AG10803 (cell line): Measurements from ENCODE around the gene PPP2R1B.
A peak's percentile ranks its signal among the peaks of the same experiment; 100 is the strongest.

Source experiments
- DNase-seq: peaks from one replicate; pipeline ENCODE4 v3.0.0; 2010; ENCODE audit warnings: low read depth
- H3K4me3 ChIP-seq: 2 replicates; pipeline ENCODE4 v1.5.1; 2011; ENCODE audit warnings: mild to moderate bottlenecking, low read length, control low read depth
- CTCF ChIP-seq: conservative IDR thresholded peaks from 2 replicates; pipeline ENCODE4 v1.5.1; 2011; ENCODE audit warnings: mild to moderate bottlenecking, low read length, control low read depth, inconsistent platforms

PPP2R1B gene

DNA sequence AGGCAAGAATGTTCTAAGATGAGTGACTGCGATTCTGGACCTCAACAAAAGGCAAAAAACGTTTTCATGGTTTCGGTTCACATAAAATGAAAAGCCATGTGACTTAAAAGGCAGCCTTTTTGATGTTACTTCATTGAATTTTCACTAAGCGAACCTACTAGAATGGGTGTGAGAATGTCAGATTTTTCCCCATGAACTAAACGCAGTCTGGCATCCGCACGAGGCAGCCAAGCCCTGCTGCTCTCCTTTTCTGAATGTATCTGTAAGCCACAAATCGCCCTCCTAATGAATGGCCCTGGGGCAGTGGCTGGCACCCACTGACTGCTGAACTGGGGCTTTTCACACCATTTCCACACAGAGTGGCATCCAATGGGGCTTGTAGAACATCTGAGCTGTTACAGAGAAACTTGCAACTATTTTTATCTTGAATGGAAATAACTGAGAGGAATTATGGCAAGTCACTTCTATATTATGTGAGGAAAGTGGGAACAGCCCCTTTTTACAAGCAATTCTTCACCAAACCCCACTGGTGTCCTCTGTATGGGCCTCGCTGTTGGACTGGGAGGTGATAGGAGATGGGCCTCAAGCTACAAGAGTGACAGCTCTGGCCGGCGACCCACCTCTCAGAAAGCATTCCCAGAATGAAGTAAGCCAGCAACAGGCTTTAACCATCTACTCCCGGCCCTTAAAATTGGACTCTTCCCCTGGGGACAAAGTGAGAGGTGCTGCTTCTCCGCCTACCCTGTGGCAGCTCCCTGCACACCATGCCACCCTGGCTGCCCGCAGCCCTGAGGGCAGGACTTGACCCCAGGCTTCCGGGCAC is 29.4 kb downstream of the PPP2R1B start:
- no peak for TF ChIP-seq CTCF
- H3K4me3 ChIP-seq = no peak overlapping the region
- DNase-seq = peak; percentile 40

- peak; percentile 88 for DNase-seq
- peak overlapping the region; percentile 29 for H3K4me3 ChIP-seq
- TF ChIP-seq CTCF = no peak
Observed at GRCh38 chr11:111736181-111736590, 30.0 kb downstream of the PPP2R1B start.

- peak; percentile 98 for DNase-seq
- H3K4me3 ChIP-seq = peak overlapping the region; percentile 57
Observed at GRCh38 chr11:111735262-111736116, 30.7 kb downstream of the PPP2R1B start.

GRCh38 chr11:111734954-111735261 is 31.3 kb downstream of the PPP2R1B start:
- H3K4me3 ChIP-seq = peak overlapping the region; percentile 26; the same call in 1 of the 2 replicates
- TF ChIP-seq CTCF = no peak
- DNase-seq = no peak

More at GRCh38 chr11:111735262-111736116, 30.7 kb downstream of the PPP2R1B start:
- 0 out of 2 replicates have a peak, but pooled peaks have one; percentile 16 for TF ChIP-seq CTCF

- peak; percentile 21 for DNase-seq
- H3K4me3 ChIP-seq = no peak overlapping the region
- no peak for TF ChIP-seq CTCF
Observed at GRCh38 chr11:111734101-111734953, 31.9 kb downstream of the PPP2R1B start.

- no peak for TF ChIP-seq CTCF
- H3K4me3 ChIP-seq = no peak overlapping the region
- DNase-seq = peak; percentile 9
Observed at GRCh38 chr11:111733611-111734088, 32.5 kb downstream of the PPP2R1B start.
